ENCODE data around the gene PHF21B.
A peak's percentile ranks its signal among the peaks of the same experiment; 100 is the strongest.
"Not testable (repeated sequence)": the region's sequence is repeated elsewhere in the genome, so short reads cannot be mapped to it uniquely, and the experiment has no call there.

PHF21B gene

GRCh38 chr22:45009606-45010531, at the start of gene PHF21B:
TSS of gene PHF21B (minus strand) at chr22:45010005. CDS start at chr22:45009549, 456 bp downstream.
- peak; percentile 37 for DNase-seq

DNA sequence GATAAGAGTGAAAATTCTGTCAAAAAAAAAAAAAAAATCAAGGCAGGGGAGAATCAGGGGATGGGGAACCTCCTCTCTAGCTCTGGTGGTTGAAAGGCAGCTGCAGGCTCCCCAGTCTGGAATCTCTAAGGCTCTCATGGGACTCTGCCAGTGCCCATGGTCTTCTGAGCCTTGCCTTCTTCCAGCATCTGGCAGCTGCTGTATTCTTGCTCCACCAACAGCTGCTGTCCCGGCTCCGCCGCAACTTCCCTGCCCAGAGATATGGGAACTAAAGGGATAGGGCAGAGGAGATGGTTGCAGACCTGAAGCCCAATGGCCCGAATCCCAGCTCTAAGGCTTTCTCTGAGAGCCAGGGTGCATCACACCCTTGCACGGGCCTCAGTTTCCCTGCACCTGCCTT, 49.5 kb upstream of the PHF21B start:
- no peak for DNase-seq

- no peak for DNase-seq
Observed at GRCh38 chr22:45058622-45058912, 48.8 kb upstream of the PHF21B start.

GRCh38 chr22:45055936-45056335, 46.1 kb upstream of the PHF21B start:
- no peak for DNase-seq

DNA sequence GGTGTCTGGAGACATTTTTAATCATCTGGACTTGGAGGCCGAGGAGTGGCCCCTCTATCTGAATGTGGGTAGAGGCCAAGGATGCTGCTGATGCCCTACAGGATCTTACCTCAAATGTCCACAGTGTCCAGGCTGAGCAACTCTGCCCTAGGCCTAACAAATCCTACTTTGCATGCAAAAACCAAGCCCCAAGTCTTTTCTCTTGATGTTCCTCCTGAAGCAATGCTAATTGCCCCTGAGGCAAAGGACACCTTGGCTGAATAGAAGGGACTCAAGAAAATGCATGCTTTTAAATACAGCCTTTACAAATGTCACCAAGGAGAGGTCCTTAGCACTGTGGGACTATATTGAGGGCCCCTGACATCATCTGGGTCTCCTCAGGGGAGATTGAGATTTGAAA, 43.8 kb upstream of the PHF21B start:
- no peak for DNase-seq

DNA sequence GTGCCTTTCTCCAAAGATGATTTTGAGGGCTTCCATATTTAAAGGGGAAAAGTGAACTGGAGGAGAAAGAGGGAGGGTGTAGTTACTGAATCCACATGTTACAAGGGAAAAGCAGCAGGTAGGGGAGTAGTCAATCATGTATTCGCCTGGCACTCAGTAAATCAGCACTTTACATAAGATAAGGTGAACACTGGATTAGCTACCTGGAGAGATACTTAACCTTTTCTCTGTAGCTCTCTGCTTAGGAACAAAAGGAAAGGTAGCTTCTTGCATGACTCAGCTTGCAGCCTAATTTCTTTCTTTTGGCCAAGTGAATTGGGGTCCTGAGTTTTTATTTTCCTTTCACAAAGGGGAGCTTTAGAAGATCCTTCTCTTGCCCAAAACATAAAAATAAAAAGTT, 43.3 kb upstream of the PHF21B start:
- no peak for DNase-seq

GRCh38 chr22:45052665-45053064, 42.9 kb upstream of the PHF21B start:
- DNase-seq, result not testable (repeated sequence)

DNA sequence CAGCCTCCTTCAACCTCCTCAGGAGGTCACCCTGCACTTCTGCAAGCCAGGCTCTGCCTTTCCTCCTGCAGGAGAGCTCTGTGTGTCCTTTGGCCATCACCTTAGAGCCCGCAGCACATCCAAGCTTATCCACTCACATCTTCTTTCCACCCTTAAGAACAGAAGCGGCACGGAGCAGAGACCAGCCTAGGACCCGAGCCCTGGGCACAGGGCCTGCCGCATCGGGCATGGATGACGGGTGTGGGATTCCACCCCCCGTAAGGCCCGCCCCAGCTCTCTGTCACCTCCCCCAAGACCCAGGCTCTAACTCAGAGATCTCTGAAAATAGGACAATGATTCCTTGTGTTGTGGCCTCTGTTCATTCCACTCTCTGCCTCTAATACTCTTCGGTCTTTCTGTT, 42.1 kb upstream of the PHF21B start:
- no peak for DNase-seq

DNA sequence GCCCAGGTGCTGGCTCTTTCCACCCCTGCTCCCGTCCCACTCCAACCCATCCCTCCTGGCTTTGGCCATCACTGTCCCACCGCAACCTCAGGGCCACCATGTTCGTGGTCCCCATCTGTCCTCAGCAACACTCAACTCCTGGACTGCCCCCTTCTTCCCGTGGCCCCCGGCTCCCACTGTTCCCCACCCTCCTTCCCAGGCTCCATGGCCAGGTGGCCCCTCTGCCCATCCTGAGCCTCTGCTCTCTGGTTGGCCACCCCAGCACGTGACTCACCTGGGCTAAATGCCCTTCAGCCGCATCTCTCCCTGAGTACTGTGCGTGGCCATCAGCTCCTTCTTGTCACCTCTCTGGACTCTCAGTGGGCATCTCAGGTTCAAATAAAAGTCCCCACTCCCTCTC, 41.6 kb upstream of the PHF21B start:
- no peak for DNase-seq

DNA sequence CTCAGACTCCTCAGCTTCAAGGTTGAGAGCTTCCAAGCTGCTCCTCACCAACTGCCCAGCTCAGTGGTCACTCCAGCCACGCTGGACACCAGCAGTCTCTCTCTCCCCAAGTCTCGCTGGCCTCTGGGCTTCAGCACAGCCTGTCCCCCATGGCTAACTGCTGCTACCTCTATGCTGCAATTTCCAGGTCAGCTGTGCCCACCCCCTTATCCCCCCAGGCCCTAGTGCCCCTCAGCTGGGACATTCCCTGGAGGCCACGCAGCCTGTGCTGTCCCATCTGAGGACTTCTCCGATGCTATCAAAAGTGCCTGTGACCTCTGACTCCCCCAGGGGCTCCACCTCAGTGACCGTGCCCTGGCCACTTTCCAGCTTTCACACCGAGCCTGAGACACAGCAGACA, 37.5 kb upstream of the PHF21B start:
- DNase-seq, result no peak

- DNase-seq, result no peak
Observed at GRCh38 chr22:45045208-45045607, 35.4 kb upstream of the PHF21B start.

DNA sequence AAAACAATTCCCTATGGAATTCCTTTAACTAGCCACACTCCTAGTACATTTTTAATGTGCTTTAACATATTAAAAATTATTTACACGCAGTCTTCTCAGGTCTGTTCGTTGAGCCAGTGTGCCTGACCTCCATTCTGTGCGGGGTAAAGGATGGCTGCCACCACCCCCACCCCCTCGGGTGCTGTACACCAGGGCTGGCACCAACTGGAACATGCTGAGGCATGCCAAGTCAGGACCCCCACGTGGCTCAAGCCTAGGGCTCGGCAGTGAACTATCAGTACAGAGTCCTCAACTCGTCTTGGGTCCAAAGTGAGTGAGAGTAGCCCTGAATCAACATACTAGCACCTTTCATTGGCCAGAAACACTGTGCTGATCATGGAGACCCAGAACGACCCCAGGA, 32.5 kb upstream of the PHF21B start:
- no peak for DNase-seq

DNA sequence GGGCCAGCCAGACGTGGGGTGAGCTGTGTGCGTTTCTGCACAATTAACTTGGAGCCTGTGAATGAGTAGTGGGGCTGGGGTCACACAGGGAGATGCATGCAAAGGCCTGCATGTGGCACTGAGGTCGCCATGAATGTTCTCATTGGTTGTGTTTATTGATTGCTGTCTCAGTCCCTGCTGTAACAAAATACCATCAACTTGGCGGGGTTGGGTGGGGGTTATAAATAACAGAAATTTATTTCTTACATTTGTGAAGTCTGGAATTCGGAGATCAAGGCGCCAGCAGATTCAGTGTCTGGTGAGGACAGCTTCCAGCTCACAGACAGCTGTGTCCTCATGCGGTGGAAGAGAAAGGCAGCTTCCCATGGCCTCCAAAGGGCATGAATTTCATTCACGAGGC, 29.3 kb upstream of the PHF21B start:
- DNase-seq, result no peak

DNA sequence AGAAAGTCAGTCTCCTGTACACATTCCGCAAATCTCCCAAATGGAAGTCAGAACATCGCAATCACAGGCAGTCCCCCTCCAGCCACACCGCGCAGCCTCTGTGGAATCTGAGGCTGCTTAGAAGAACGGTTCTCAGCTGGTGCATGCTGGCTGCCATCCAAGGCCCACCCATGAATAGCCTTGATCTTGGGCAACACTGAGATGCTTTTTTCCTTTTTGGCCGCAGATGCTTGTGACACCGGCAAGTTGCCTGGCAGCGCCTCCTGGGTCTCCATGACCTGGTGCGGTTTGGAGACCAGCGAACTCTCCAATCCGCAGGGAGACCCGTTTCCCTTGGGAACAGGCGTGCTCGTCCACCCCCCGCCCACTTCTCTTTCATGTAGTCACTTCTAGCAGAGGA, 26.3 kb upstream of the PHF21B start:
- DNase-seq, result no peak

DNA sequence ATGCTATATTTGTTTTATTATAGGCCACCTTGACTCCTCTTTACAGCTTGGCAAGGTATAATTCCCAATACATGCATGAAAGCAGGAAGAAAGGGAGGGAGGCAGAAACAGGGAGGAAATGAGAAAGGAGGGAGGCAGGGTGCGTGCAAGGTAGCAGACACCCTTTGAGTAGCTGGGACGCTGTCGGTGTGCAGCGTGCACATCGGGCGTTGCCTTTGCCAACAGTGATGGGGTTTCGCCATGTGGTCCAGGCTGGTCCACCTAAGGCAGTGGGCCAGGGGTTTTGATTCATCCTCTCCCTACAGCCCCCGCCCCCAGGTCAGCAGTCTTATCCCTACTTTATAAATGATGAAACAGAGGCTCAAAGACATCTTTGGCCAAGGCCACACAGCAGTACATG, 25.0 kb upstream of the PHF21B start:
- no peak for DNase-seq

DNA sequence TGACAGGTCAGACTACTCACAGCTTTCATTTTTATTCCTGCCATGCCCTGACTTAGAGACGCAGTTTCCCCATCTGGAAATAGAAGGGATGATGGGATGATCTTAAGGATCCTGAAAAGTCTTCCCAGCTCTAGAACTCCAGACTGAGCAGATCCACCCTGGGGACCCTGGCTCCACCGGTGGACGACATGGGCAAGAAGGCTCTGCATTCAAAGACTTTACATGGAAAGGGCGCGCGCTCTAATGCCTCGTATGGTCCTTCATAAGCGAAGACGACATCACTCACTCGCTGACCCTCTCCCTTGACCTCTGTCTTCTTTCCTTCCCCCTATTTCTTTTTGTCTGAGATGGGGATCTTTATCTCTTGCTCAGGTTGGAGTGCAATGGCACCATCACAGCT, 24.4 kb upstream of the PHF21B start:
- no peak for DNase-seq

- no peak for DNase-seq
Observed at GRCh38 chr22:45033136-45033535, 23.3 kb upstream of the PHF21B start.

- DNase-seq, result no peak
Observed at GRCh38 chr22:45031629-45032403, 22.0 kb upstream of the PHF21B start.

- no peak for DNase-seq
Observed at GRCh38 chr22:45029501-45029900, 19.7 kb upstream of the PHF21B start.

DNA sequence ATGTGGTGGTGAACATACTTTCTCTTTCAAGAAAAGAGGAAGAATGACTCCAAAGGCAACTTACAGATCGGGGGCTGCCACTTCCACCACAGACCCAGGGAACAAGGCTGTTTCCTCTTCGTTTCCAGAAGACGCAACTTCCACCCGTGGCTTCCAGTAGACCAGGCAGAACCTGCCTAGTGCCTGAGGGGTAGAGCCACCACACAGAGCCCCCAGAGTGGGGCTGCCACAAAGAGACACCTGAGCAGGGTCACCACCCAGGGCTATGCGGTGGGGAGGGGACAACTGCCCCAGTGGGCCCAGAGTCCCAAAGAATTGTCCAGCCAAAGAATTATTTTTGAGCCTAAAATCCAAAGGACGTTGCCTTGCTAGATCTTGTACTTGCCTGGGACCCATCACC, 16.7 kb upstream of the PHF21B start:
- no peak for DNase-seq

DNA sequence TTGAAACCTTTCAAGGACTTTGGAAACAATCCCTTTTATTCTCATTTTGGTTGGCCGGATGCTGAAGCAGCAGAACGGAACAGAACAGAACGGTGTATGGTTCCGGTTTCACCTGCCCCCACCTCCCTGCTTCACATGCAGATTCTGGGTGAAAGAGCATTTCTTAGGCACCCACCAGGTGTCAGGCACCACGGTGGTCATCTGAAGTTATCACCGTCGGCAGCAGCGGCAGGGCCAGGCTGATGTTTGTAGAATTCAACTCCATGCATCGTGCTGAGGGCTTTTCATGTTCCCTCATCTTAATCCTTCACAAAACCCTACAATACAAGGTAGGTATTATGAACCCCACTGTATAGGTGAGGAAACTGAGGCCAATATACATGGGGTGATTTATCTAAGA, 13.6 kb upstream of the PHF21B start:
- no peak for DNase-seq

- no peak for DNase-seq
Observed at GRCh38 chr22:45019861-45020655, 10.3 kb upstream of the PHF21B start.

DNA sequence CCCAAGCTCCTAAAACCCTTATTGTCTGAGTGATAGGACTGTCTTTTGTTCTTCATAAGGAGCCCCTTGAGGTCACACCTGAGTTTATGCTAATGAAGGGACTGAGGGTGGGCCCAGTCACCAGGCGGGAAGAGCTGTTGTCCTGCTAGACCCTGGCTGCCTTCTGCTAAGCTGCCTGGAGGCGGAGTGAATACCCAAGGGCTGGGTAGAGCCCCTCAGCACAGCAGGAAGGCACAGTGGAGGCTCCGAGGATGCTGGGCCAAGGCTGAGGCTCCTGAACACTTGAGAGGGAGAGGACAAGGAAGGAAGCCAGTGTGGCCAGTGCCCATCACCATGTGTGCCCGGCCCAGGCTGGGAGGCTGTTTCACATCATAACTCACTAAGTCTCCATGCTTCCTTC, 4.8 kb upstream of the PHF21B start:
- no peak for DNase-seq

GRCh38 chr22:45013138-45013537, 3.3 kb upstream of the PHF21B start:
- DNase-seq, result no peak
